HG03060 (cell line): ENCODE measurements around the gene XPO4.
A peak's percentile ranks its signal among the peaks of the same experiment; 100 is the strongest.
"Not testable (repeated sequence)": the region's sequence is repeated elsewhere in the genome, so short reads cannot be mapped to it uniquely, and the experiment has no call there.

Source experiments
- ATAC-seq: cut with Tn5 transposase; IDR thresholded peaks from one replicate; pipeline ENCODE4 v1.9.1; 2021; ENCODE audit warnings: low read depth, moderate number of reproducible peaks; ENCODE audit not compliant: unreplicated experiment

XPO4 gene

GRCh38 chr13:20796791-20797508 lies 105.6 kb downstream of the XPO4 start:
- no peak for ATAC-seq

GRCh38 chr13:20789665-20790064 lies 112.9 kb downstream of the XPO4 start:
- no peak for ATAC-seq

DNA sequence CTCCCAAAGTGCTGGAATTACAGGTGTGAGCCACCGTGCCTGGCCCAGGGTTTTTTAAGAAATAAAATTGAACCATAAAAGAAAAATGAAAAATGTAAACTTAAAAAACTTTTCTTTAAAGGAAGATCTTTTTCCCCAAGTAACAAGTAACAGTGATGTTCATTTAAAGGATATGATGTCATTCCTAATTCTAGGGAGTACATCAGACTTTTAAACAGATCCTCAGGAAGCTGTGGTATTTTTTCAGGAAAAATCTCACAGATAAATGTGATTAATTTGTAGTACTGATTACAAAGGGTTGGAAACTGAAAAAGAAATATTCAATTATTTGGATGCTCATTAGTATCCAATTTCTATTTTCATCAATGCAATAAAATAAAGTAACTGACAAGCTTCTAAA lies 114.2 kb downstream of the XPO4 start:
- ATAC-seq: no peak

- no peak for ATAC-seq
These were observed 115.4 kb downstream of the XPO4 start for GRCh38 chr13:20787180-20787579.

GRCh38 chr13:20782116-20782708 lies 120.3 kb downstream of the XPO4 start:
- ATAC-seq: no peak

DNA sequence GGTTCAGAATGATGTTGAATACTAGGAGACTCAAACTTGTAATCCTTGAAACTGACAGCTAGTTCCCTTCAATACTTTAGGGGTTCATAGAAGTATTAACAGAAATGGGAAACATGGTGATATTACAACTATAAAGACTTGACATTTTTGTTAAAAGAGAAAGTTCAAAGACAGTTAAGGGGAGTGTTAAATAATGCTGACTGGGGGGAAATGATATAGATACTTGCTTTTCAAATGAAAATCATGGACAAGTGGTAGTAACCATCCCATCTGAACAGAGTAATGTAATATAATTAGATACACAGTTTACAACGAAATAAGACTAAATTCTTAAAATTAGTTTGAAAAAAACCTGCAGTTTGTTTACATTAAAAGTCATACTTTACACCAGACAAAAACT lies 122.2 kb downstream of the XPO4 start:
- no peak for ATAC-seq

GRCh38 chr13:20779405-20779804 lies 123.1 kb downstream of the XPO4 start:
- no peak for ATAC-seq

DNA sequence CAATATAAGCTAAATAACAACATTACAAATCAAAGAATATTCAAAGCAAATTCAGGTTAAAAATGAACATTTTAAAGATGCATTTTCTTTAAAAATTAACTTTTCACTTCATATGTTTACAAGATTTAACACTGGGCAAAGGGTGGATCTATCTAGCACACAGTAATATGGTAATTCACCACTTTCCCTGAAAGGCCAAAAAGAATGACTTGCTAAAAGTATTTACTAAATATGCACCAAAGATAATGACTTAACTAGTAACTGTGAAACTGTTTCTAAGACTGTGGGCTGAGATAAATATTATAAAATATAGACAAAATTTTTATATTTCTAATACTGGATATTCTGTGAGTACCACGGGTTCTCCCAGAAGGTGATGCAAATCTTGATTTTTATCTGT lies 124.2 kb downstream of the XPO4 start:
- no peak for ATAC-seq

GRCh38 chr13:20776751-20777150 lies 125.8 kb downstream of the XPO4 start:
- no peak for ATAC-seq

GRCh38 chr13:20775961-20776360 lies 126.6 kb downstream of the XPO4 start:
- ATAC-seq: no peak

- ATAC-seq: no peak
These were observed 127.8 kb downstream of the XPO4 start for GRCh38 chr13:20774746-20775145.

DNA sequence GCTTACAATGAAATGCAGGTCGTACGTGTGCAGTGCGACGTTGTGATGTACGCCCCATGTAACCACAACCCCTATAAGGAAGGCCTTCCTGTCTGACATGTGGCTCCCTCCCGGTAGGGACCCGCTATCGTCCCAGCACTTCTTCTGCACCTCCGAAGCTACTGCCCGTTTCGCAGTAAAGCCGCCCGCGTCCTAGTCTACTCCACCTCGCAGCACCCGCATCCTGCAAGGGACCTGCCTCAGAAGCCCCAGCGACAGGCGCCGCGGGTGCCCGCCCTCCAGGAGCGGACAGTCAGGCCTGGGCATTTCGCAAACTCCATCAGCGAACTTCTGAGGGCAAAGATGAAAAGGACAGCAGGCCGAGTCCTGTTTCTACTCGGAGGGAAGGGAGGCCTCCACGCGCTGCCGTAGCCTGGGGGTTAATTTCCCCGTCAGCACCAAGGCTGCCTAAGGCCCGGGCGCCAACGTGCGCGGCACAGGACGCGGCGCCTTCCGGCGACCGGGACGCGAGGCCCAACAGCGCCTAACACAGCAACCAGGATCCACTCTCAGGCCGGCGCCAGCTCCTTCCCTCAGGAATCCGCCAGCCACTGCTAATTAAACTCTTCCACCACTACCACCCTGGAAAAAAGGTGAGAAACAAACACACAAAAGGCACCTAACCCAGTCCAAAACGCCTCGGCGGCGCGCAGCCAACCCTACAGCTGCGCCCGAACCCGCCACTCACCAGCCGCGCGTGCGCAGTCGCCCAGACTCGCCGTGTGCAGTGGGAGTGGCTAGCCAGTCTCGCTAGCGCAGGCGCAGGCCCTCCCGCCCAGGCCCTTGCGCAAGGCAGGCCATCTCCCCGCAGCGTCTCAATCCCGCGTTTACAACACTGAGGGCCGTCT lies 129.1 kb downstream of the XPO4 start, which contains the start of gene EEF1AKMT1:
Gene EEF1AKMT1, minus strand, starts transcription at position 768 of the 887 bp plus-strand sequence. CDS start 16,363 bp downstream, outside the sequence.
- ATAC-seq: peak; percentile 59

GRCh38 chr13:20772401-20773131 lies 130.0 kb downstream of the XPO4 start:
- no peak for ATAC-seq

- no peak for ATAC-seq
These were observed 132.7 kb downstream of the XPO4 start for GRCh38 chr13:20769834-20770233.

DNA sequence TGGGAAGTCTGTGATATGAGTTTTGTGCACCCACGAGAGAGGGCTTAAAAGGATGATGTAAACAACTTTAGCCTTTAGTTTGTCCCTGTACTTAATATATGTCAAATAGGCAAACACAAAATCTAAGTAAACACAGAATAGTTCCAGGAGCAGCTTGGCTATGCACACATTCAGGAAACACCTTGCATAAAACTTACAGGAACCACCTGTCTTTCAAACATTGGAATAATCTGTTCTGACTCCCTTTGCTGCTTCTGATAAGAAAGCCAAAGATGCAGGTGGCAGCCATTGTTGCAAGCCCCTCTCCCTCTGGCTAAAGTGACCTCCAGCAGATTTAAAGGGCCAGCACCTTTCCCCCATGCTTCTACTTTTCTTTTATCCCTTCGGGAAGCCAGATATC lies 133.5 kb downstream of the XPO4 start:
- no peak for ATAC-seq

- ATAC-seq: no peak
These were observed 135.1 kb downstream of the XPO4 start for GRCh38 chr13:20767309-20767943.

- no peak for ATAC-seq
These were observed 141.7 kb downstream of the XPO4 start for GRCh38 chr13:20760872-20761271.

GRCh38 chr13:20754009-20754408 lies 148.5 kb downstream of the XPO4 start:
- ATAC-seq: no peak

- ATAC-seq: no peak
These were observed 153.2 kb downstream of the XPO4 start for GRCh38 chr13:20749377-20749776.

DNA sequence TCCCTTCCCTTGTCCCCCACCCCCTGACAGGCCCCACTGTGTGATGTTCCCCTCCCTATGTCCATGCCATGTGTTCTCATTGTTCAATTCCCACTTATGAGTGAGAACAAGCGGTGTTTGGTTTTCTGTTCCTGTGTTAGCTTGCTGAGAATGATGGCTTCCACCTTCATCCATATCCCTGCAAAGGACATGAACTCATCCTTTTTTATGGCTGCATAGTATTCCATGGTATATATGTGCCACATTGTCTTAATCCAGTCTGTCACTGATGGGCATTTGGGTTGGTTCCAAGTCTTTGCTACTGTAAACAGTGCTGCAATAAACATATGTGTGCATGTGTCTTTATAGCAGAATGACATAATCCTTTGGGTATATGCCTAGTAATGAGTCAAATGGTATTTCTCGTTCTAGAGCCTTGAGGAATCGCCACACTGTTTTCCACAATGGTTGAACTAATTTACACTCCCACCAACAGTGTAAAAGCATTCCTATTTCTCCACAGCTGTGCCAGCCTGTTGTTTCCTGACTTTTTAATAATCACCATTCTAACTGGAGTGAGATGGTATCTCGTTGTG lies 158.6 kb downstream of the XPO4 start:
- not testable (repeated sequence) for ATAC-seq
